NCI-H748 (cell line): ENCODE data around the gene CHRDL2.
A peak's percentile ranks its signal among the peaks of the same experiment; 100 is the strongest.

Experiments
- DNase-seq: peaks from one replicate; lab custom pipeline; 2025; ENCODE audit not compliant: unreplicated experiment; lab: John Stamatoyannopoulos, UW

CHRDL2 gene

DNA sequence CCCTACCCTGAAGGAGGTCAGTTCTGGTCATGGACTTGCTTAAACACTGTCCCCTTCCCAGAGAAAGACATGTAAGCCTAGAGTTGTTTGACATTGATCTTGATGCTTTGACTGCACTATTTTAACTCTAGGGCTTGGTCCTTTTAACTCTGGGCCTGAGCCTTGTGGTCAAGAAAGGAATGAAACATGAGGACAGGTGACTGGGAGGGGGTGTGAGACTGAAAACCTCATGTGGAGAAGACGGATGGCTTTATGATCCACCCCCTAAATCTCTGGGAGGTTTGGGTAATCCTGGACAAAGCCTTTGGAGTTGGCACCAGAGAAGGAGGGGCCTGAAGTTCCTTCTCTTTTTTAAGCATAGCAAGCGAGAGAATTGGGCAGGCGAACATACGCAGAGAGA lies 17.5 kb downstream of the CHRDL2 start:
- DNase-seq: no peak

DNA sequence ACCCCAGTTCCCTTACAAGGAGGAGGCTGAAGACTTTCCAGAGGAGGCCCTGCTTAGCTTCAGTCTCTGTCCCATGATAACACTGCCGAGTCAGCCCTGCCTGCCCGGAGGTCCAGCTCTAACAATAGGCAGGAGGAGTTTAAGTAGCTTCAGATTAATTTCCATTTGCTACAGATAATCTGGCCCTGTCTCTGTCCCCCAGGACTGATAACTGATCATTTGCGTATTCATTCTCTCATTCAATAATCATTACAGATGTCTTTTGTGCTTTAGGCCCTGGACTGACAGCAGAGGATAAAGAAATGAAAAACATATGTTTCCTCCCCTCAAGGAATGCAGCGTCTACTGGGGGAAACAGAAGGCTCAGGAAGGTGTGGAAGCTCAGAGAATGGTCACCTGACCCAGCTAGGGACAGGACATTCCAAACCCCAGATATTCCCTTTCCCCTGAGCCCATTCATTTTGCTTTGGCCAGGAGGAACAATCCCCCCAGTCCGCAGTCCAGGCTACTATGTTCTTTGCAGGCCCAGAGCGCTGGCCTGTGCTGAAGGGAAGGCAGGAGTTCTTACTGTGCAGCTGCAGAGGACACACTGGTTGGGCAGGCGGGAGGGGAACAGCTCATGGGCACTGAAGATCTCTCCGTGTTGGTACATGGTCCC lies 20.8 kb downstream of the CHRDL2 start:
- DNase-seq: no peak

DNA sequence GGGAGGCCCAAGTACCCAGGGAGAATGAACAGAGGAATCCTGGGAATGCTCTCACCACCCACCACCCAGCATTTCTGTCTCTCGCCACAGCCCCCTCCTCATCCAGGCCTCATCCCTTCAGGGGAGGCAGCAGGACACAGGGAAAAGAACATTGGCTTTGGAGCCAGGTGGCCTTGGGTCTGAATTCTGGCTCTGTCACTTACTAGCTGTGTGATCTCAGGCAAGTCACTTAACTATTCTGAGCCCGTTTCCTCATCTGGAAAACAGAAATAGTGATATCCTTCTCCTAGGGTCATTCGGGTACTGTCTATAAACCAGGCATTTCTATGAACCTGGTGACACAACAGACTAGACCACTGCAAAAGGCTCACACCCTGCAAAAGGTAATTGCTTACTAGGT lies 22.1 kb downstream of the CHRDL2 start:
- no peak for DNase-seq

DNA sequence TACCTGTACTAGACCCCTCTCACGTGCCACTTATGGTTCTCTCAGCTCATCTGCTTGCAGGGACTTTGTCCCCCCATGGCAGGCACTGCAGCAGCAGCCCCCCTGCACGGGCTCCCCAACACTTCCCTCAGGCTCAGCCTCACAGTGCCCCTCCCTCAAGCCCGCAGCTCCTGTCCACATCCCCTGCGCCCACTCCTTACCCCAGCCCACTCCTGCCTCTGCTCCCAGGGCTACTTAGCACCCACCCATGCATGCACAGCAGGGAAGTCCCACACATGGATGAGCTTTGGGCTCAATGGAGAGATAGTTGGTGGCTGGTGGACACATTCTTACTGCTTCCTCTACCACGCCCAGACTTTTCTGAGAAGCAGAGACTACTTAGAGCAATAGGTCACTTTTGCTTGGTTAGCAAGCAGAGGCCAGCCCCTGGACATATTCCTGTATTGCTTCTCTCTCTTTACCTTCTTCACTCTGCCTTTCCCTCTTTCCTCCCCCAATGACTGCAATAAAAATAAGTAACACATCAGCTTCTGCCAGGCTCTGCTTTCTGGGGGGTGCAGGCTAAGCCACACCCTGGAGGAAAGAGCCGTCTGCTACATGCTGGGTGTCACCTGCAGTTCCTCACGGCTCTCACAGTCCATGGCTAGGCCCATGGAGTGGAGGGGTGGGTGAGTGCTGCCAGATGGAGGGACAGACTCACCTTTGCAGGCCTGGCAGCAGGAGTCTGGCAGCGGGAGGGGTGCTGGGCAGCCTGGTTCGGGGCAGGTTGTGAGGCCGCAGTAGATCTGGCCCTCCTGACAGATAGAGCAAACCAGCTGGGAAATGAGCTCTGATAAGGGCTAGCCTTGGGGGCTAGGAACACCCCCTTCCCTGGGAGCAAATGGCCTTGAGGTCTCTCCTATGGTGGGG lies 23.4 kb downstream of the CHRDL2 start:
- DNase-seq: no peak

DNA sequence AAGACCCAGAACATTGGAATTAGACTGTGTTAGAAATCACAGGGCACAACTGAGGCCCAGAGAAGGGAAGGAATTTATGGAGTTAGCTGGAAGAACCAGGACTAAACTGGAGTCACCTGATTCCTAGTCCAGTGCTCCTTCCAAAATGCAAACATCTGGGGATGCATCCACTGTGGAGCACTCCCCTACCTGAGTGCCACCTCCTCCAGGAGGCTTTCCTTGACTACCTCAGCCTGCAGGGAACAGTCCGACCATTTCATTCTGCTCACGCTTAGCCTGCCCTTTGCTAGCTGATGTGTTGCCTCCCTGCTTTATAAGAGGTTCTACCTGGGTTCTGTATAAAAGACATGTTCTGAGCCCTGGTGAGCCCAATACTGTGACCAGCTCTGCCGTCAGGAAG lies 24.0 kb downstream of the CHRDL2 start:
- DNase-seq: no peak

DNA sequence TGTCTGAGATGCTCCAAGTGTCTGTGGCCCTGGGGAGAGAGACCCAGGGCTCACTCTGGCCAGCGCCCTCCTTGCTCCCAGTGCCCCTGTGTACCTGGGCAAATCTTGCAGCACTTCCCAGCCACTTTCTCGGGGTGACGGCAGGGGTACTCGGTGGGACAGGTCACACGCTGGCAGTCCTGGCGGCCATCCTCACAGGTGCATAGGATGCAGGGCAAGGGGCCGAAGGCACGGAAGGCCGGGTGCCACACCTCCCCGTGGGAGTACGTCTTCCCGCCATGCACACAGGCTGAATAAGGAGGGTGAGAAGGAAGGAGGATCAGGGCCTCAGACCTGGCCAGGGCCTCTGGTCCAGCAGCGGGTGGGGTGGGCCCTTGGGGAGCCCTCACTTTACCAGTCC lies 28.0 kb downstream of the CHRDL2 start:
- no peak for DNase-seq

DNA sequence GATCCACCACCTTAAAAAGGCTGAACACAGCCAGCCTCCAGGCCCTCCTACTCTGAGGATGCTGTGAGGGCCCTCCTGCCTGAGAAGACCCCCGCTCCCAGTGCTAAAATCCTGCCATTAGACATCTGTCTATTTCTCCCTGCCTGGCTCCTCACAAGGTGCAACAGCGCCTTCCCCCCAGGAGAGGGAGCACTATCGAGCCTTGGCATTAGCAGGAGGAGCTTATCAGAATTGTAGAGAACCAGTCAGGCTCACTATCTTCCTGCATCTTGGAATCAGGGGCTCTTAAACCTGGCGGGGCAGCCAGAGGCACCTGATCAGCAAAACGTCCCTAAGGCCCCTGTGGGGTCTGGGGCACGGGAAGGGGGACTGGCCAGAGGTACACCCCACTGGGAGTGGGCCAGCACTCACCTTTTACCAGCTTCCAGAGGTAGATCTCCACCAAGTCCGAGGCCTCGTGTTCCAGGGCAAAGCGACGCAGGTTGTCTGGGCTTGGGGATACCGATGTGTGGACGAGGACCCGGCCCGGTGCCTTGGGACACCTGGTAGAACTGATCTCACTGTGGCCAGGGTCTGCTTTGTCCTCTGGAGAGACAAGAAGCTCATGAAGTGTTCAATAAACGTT lies 28.7 kb downstream of the CHRDL2 start:
- peak; percentile 50 for DNase-seq

DNA sequence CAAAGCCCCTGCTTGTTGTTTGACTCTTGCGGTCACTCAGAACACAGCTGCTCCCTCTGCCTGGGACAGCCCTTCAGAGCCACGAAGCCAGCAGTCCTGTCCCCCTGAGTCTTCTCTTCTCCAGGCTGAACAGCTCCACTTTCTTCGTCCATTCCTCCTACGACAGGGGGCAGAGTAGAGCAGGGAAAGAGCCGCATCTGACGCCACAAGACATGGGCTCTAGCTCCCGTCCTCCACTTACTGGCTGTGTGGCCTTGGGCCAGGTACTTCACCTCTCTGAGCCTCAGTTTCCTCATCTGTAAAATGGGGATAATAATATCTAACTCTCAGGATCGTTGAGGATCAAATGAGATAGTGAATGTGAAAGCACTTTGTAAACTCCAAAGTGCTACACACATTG lies 29.9 kb downstream of the CHRDL2 start:
- peak; percentile 5 for DNase-seq

DNA sequence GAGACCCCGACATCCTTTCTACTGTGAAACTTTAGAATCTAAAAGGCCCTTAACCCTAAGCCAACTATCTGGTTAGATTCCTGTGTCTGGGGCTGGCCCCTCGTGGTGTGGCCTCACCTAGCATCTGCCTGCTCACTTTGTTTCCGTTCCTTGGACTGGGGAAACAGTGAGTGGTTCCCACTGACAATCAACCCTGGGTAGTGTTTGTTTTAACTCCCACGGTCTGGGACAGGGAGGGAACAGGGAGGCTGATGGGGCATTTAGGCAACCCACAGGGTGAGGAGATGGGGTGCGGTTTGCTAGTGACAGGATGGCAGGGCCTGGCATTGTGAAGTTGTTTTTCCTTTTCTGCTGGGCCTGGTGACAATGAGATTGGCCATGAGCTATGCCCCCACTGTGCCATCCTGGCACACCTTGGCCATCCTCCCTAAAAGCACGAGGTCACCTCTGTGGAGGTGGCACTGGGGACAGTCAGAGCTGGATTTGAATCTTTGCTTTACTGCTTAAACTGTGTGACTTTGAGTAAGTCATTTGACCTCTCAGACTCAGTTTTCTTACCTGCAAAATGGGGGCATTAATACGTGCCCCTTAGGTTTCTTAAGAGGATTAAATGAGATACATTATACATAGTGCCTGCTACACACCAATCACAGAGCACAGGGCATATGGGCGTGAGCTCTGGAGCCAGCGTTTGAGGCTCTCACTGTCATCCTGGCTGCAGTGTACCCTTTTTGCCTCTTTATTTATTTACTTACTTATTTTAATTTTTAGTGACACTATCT lies 31.4 kb downstream of the CHRDL2 start:
- no peak for DNase-seq

DNA sequence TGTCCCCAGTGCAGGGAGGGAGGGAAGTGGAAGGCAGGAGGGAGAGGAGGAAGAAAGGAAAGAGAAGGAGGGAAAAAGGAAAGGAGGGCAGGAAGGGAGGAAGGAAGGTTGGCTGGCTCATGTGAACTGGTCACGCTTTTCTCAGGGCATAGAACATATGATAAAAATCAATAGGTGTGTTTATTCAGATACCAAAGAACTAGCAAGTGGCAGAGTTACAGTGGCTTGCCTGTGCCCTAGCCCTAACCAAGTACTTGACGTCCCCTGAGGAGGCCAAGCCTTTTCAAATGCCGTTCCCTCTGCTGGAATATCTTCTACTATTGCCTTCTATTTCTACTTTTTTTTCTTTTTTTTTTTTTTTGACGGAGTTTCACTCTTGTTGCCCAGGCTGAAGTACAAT lies 33.5 kb downstream of the CHRDL2 start:
- DNase-seq: no peak

DNA sequence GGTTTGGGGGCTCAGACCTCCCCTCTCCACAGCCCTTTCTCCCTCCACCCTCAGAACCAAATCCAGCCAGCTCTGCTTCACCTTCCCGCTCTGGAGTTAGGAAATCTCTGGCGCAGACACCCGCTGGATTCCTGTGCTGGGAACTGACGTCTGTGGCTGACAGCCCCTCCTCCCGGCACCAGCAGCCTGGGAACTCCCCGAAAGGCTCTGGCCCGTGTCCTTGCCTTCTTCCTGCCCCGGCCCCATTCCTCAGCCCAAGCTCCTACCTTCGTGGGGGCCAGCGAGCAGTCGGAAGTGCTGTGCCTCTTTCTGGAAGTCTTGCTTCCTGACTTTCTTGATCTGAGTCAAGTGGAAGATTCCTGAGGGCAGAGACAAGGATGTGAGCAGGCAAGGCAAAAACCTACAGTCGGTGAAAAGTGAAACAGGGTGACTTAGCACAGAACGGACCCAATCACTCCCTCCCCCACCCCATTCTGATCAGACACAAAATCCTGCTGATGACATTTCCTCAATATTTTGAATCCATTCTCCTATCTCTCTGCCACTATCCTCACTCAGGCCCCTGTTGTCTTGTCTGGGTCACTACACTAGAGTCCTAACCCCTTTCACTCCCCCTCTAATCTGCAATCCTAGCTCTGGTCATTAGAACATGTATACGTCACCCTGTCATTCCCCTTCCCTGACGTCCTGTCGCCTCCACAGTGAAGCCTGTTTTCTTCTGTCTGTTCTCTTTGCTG lies 34.1 kb downstream of the CHRDL2 start:
- DNase-seq: no peak

DNA sequence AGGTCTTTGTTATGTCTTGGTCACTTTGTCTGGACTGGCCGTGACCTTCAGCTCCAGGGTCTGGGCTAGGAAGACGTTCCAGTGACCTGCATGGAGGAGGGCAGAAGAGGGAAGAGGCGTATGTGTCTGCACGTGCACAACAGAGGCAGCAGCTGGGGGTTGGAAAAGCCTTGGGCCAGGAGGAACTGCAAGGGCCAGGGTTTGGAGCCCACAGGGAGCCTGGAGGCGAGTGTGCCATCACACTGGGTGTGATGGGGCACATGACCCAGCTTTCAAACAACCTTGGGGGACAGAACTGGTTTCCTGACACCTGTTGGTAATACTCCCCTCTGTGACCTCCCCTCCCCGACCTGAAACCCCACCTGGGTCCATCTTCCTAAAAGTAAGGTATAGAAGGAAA lies 34.7 kb downstream of the CHRDL2 start:
- no peak for DNase-seq

DNA sequence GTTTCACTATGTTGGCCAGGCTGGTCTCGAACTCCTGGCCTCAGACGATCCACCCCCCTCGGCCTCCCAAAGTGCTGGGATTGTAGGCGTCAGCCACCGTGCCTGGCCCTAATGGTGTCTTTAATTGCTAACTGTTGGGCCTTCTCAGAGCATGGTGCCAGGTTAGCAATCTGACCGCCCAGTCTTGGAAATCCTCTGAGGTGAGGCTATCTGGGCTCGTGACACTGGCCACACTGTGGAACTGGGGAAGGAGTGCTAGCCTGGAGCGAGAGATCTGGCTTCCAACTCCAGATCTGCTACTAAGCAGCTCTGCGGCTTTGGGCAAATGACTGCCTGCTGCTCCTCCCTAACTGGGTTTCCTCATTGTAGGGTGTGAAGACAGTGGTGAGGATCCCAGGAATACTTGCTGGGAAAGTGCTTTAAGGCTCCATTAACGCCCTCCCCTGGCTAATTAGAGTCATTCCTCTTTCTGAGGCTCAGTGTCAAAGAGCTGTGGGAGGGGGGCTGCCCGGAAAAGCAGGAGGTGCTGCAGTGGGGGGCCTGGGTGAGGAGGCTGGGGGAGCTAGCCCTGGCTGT lies 35.4 kb downstream of the CHRDL2 start:
- DNase-seq: no peak

DNA sequence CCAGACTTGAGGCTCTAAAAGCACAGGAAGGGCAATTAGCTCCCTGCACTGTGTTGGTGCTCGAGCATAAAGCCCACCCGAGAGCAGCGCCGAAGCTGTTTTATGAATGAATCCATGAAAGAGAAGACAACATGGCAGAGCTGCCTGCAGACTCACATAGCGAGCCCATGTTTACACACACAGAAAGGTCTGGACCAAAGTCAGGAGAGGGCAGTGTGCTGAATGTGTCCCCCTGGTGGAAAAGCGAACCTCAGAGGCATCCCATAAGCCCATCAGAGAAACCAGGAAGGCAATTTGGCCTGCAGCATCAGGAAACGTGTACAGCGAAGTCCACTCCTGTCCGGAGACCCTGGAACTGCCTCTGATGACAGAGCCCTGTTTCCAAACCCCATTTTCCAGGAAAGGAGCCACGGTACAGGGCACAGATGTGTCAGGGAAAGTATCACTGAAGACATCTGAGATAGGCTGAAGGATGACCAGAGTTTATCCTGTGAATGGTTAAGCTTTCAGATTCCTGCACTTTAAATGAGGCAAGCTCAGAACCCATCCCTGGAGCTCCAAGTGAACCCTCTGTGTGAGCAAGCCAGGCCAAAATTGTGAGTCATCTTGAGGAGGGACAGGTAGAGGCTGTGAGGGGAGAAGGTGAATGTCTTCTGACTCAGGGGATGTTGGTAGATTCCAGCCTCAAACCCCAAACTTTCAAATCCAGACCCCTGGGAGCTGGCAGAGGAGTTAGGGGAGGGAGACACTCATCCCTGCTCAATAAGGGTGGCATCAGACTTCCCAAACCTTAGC lies 36.9 kb downstream of the CHRDL2 start:
- no peak for DNase-seq

DNA sequence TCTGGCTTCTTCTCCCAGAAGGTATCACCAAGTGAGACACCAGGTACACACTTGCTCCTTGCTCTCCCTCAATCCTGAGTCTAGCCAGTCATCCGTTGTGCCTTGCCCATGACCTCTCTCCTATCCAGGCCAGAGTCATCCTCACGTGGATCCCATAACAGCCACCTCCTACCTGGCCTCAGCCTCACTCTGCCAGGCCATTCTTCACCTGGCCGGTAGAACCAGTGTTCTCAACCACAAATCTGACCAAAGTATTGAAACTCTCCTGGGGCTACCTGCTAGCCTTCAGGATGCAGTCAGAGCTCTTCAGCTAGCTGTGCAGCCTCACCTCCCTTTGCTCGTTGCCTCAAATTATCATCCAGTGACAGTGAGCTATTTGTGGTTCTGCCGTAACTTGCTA lies 37.7 kb downstream of the CHRDL2 start:
- no peak for DNase-seq

DNA sequence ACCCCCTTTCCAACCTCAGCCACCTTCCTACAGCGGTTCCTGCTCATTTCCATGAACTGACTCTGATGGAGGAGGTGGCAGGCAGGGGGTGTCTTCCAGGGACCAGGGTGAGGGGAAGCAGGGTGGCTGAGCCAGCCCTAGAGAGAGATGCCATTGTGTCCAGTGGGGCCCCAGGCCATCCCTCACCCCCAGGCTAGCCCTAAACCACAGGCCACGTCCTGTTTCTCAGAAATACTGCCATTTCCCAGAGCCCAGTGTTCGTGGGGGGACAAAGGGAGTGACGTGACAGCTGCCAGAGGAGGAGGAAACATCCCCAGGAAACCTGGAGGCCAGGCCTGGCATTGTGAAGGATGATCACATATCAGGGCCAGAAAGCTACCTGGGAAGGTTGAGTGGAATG lies 39.5 kb downstream of the CHRDL2 start:
- no peak for DNase-seq

DNA sequence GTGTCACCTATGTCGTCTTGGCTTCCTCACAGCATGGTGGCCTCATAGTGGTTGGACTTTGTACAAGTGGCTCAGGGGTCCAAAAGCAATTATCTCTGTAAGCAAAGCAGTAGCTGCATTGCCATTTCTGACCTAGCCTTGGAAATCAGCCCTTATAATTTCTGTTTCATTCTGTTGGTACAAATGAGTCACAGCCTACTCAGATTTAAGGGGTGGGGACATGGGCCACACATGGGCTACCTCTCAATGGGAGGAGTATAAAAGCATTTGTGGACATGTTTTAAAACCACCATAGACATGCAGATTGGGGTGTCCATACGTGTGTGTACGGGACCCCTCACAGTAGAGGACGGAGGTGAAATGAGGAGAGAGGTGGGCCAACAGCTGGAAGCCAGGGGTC lies 41.6 kb downstream of the CHRDL2 start:
- DNase-seq: no peak

DNA sequence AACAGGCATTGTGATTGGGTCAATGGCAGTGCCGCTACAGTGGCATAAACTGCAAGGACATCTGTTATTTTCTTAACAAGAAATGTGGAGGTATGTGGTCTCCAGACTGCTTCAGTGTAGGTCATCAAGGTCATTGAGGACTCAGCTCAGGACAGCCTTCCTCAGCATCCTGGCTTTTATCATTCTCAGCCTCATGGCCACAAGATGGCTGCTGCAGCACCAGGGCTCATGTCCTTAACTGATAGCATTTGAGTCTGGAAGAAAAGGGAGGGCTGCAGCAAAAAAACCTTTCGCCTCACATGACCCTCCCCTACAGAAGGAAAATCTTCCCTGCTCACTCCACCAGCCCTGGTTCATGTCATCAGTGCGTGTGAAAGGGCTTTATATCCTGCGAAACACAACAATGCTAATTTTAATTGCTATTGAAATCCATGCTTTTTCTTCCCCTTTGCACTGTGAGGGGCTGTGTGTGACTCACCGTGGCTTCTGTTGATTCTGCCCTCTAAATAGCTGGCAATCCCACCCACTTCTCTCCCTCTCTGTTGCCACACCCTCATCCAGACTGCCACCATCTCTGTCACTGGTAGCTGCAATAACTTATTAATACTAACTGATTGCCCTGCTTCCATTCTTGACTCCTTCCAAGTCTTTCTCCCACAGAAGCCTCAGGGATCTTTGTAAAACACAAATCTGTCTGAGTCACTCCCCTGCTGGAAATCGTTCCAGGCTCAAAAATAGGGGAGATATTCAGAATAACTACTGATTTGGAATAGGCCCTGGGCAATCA lies 43.8 kb downstream of the CHRDL2 start:
- DNase-seq: peak; percentile 16

DNA sequence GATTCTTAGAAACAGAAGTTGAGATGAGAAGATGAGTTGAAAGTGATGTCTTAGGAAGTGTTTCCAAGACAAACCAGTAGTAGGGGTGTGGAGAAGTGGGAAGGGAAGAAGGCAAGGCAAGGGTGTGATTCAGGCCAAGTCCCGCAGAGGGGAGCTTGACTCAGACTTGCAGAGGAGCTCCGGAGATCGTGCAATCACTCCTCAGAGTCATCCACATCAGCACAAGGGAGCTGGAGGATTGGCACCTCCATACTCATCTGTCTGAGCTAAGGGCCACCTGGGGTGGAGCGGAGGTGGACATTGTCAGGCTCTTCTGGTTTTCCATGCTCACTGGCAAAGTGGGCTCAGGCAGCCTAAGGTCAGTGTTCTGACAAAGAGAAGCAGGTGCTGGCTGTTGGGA lies 44.4 kb downstream of the CHRDL2 start:
- no peak for DNase-seq
